K562 (cell line): Measurements from ENCODE around the gene ZNF155. TPM values are rescaled to one million over a fixed set of nuclear protein-coding genes. Genes with fewer than 3 reads are reported as not detected.

ENCODE experiments used
- ATAC-seq: fragments of 200-7000 bp; cut with Tn5 transposase; 3 replicates; pipeline ENCODE4 v1.9.1; 2020; ENCODE audit warnings: moderate library complexity
- BruUV-seq: library from RNA; stranded (reverse); fragments of 400-500 nt; replicated peaks from 2 replicates; lab custom pipeline; 2021; lab: Mats Ljungman, UMichigan
- CTCF ChIA-PET: fragments of 300-600 bp; formaldehyde crosslinking; extraction: SDS; loops from one replicate; lab custom pipeline; 2021; ENCODE audit warnings: low intra/inter-chr PET ratio; lab: Yijun Ruan, JAX
- POLR2A ChIA-PET: fragments of 300-600, 350-650 bp; sonication (Branson Sonifier 250); formaldehyde crosslinking; extraction: SDS; loops from one replicate; lab custom pipeline; 2021; ENCODE audit warnings: antibody characterized with exemption, inconsistent platforms; lab: Yijun Ruan, JAX
- DNase-seq, 4 experiments: peaks; one replicate each; pipeline versions ENCODE4 v3.0.0 to v3.0.0-alpha.2; 2011 to 2018; ENCODE audit warnings: low spot score in 3 of 4, mixed read lengths in 3 of 4; ENCODE audit errors: extremely low read depth in 1 of 4
- FAIRE-seq: peaks from 2 replicates; lab custom pipeline; 2011; peaks lifted over from hg19 to GRCh38; lab: Jason Lieb, UNC
- H2AFZ ChIP-seq: 2 replicates; pipeline ENCODE4 v1.6.0; 2011; ENCODE audit warnings: low read depth, low read length, control low read depth, inconsistent platforms
- H3K27ac ChIP-seq: fragments of 200-600 bp; 3 replicates; pipeline ENCODE4 v1.8.0; 2011; ENCODE audit warnings: low read depth, mild to moderate bottlenecking, control low read depth, inconsistent platforms, low read length, moderate library complexity, mixed read lengths; ENCODE audit errors: extremely low read depth
- H3K27me3 ChIP-seq, 2 experiments: fragments of 300-600 bp in 1 of 2; 2 replicates in 1 of 2; 3 replicates in 1 of 2; pipeline versions ENCODE4 v1.6.0 to v1.8.0; 2011; ENCODE audit warnings: inconsistent platforms in 2 of 2, low read length in 2 of 2, mild to moderate bottlenecking in 1 of 2, mixed read lengths in 1 of 2, moderate library complexity in 1 of 2; ENCODE audit not compliant: control insufficient read depth in 2 of 2, insufficient read depth in 2 of 2
- H3K36me3 ChIP-seq: fragments of 300-600 bp; 3 replicates; pipeline ENCODE4 v1.8.0; 2011; ENCODE audit warnings: mild to moderate bottlenecking, low read length, inconsistent platforms; ENCODE audit not compliant: control insufficient read depth, insufficient read depth
- H3K4me1 ChIP-seq, 2 experiments: fragments of 200-600 bp in 1 of 2; replicated peaks in 1 of 2; 2 replicates in 1 of 2; 3 replicates in 1 of 2; pipeline versions ENCODE4 v1.5.1 to v1.8.0; 2011; ENCODE audit warnings: inconsistent platforms in 2 of 2, low read length in 2 of 2, mild to moderate bottlenecking in 1 of 2, mixed read lengths in 1 of 2, moderate library complexity in 1 of 2; ENCODE audit not compliant: control insufficient read depth in 2 of 2, insufficient read depth in 2 of 2
- H3K4me2 ChIP-seq: 2 replicates; pipeline ENCODE4 v1.6.1; 2011; ENCODE audit warnings: low read length, control low read depth, inconsistent platforms, mixed read lengths; ENCODE audit not compliant: insufficient read depth
- H3K4me3 ChIP-seq: fragments of 200-600 bp; sonication (generic), shearing (Covaris generic); 2 replicates; pipeline ENCODE4 v1.5.1; 2016; ENCODE audit warnings: control low read depth, inconsistent platforms
- H3K79me2 ChIP-seq: fragments of 200-600 bp; 3 replicates; pipeline ENCODE4 v1.8.0; 2011; ENCODE audit warnings: low read length, inconsistent platforms; ENCODE audit not compliant: control insufficient read depth, insufficient read depth
- H3K9ac ChIP-seq, 2 experiments: 2 replicates each; pipeline versions ENCODE4 v1.6.0 to v1.6.1; 2011; ENCODE audit warnings: low read depth in 2 of 2, low read length in 2 of 2, control low read depth in 1 of 2, inconsistent platforms in 1 of 2, mild to moderate bottlenecking in 1 of 2, mixed read lengths in 1 of 2; ENCODE audit not compliant: insufficient read depth in 1 of 2
- H3K9me1 ChIP-seq: one replicate; pipeline ENCODE4 v1.6.0; 2011; ENCODE audit warnings: inconsistent platforms, mild to moderate bottlenecking, low read length, moderate library complexity; ENCODE audit not compliant: control insufficient read depth, insufficient read depth
- H3K9me3 ChIP-seq: replicated peaks from 2 replicates; pipeline ENCODE4 v1.5.1; 2011; ENCODE audit warnings: low read depth, low read length, inconsistent platforms; ENCODE audit not compliant: control insufficient read depth, insufficient read depth
- H4K20me1 ChIP-seq: replicated peaks from 2 replicates; pipeline ENCODE4 v1.6.1; 2011; ENCODE audit warnings: low read length, inconsistent platforms, mixed read lengths; ENCODE audit not compliant: control insufficient read depth, insufficient read depth
- CEBPB ChIP-seq: fragments of 450-650 bp; IDR thresholded peaks from 2 replicates; pipeline ENCODE4 v1.6.1; 2016; ENCODE audit warnings: missing genetic modification characterization, missing compliant biosample characterization
- EWSR1 ChIP-seq: fragments of 450-650 bp; IDR thresholded peaks from 2 replicates; pipeline ENCODE4 v1.6.1; 2018; ENCODE audit warnings: borderline replicate concordance, mild to moderate bottlenecking, low read depth, moderate library complexity; ENCODE audit not compliant: partially characterized antibody
- NBN ChIP-seq: fragments of 450-650 bp; IDR thresholded peaks from 2 replicates; pipeline ENCODE4 v1.6.1; 2016; ENCODE audit warnings: low read depth, mild to moderate bottlenecking
- SRSF3 ChIP-seq: fragments of 200-400 bp; formaldehyde crosslinking; IDR thresholded peaks from 2 replicates; pipeline ENCODE4 v1.6.1; 2016; ENCODE audit warnings: mild to moderate bottlenecking, low read length, moderate library complexity; ENCODE audit not compliant: insufficient read depth
- TAF1 ChIP-seq: IDR thresholded peaks from 2 replicates; pipeline ENCODE4 v1.6.1; 2011; ENCODE audit warnings: mild to moderate bottlenecking, low read length, moderate library complexity; ENCODE audit not compliant: insufficient read depth, control insufficient read depth, severe bottlenecking; ENCODE audit errors: extremely low read depth
- ZBTB7A ChIP-seq: IDR thresholded peaks from 2 replicates; pipeline ENCODE4 v1.6.1; 2011; ENCODE audit warnings: low read depth, mild to moderate bottlenecking, low read length, moderate library complexity, borderline replicate concordance; ENCODE audit not compliant: control insufficient read depth
- ZNF431 ChIP-seq: sonication (generic); formaldehyde crosslinking; IDR thresholded peaks from 2 replicates; pipeline ENCODE4 v1.8.0; 2022; ENCODE audit warnings: mild to moderate bottlenecking, missing genetic modification reagents
- WGBS: fragments of 100-300 bp; shearing (Covaris generic); methylation state at CpG from one replicate; pipeline ENCODE4 v1.1.6; 2016; ENCODE audit warnings: low coverage, mixed read lengths; ENCODE audit not compliant: insufficient coverage; ENCODE audit errors: missing lambda C conversion rate; 5-methylcytosine and 5-hydroxymethylcytosine counted together
- in situ Hi-C: fragments of 300-500 bp; cut with MboI; formaldehyde crosslinking; loops from 4 replicates; pipeline ENCODE4 v1.15.0; 2018; ENCODE audit warnings: inconsistent platforms, mixed read lengths
- intact Hi-C: fragments of 100-400 bp; cut with micrococcal nuclease; formaldehyde crosslinking; loops from 2 replicates; pipeline ENCODE4 v1.14.2; 2022
- polyA plus RNA-seq, 8 experiments: library from polyadenylated mRNA; depleted of rRNA in 4 of 8; stranded (reverse) in 5 of 8; unstranded in 3 of 8; fragments of >200 nt; fragmentation: Nextera tagmentation in 2 of 8; fragmentation: Illumina TruSeq in 1 of 8; extraction: Ambion mirVana in 2 of 8; extraction: Trizol in 1 of 8; gene quantifications; 2 replicates each; pipeline versions ENCODE4 v1.2.1 to v1.2.3, GENCODE V29; 2011 to 2014; ENCODE audit warnings: inconsistent platforms in 1 of 8, missing spikeins in 1 of 8
- total RNA-seq, 7 experiments: library from RNA; depleted of rRNA in 6 of 7; stranded (reverse); fragments of >200 nt in 6 of 7; fragmentation: Illumina TruSeq in 2 of 7; extraction: Trizol in 2 of 7; gene quantifications; 2 replicates each; pipeline versions ENCODE4 v1.2.1 to v1.2.3, GENCODE V29; 2011 to 2021; ENCODE audit warnings: low replicate concordance in 1 of 7

ZNF155 gene
- total and polyA plus RNA-seq, 9 of the 15 experiments (the other 6 are each of a cell fraction or from before 2014, with no cell fraction given): 0.09 to 0.76 (median 0.37) TPM

- WGBS: 13% methylated on average over 14 of the region's 15 CpGs
- peak; percentile 43 for ATAC-seq
- H3K36me3 ChIP-seq: 0 out of 3 replicates have a peak, but pooled peaks cover 1% of the 10 kb centered on the region
- no peaks in the 10 kb centered on the region for H3K27me3 ChIP-seq
- peaks cover 7% of the 10 kb centered on the region; the same call in 1 of the 3 replicates for H3K79me2 ChIP-seq
- CTCF ChIA-PET: no interaction called here
- H3K9ac ChIP-seq: peak overlapping the region; percentile 72 to 92
- BruUV-seq: no TSS peak
- H3K4me3 ChIP-seq: peak overlapping the region; percentile 60
- intact Hi-C loops (loop anchor here (10.0 kb wide), 1 partner anchor 111 kb away; the partner anchor contains the start of gene ZNF225), in situ Hi-C loops (no loop called here)
- no peaks in the 10 kb centered on the region for H4K20me1 ChIP-seq
- FAIRE-seq: no peak
- peaks cover 0 to 4% of the 10 kb centered on the region in 2 experiments; a peak in 2 of 5 replicates for H3K4me1 ChIP-seq
- TF ChIP-seq NBN: no peak
- peak; percentile 10; the same call in 1 of the 2 replicates for TF ChIP-seq CEBPB (tag)
- no peak for TF ChIP-seq TAF1
- 0 out of 2 replicates have a peak, but pooled peaks have one; percentile 13 for TF ChIP-seq ZBTB7A
- TF ChIP-seq SRSF3: no peak
- TF ChIP-seq EWSR1: no peak
- no peak for TF ChIP-seq ZNF431 (CRISPR knock-in tag)
- POLR2A ChIA-PET: interaction anchor here (0.9 kb wide), 1 partner anchor 301 kb away, joined by 3 read pairs; the partner anchor contains the start of gene ZNF235
- no peaks in the 10 kb centered on the region for H3K9me1 ChIP-seq
- peak overlapping the region; percentile 60; the same call in 1 of the 3 replicates for H3K27ac ChIP-seq
- peak overlapping the region; percentile 91 for H3K4me2 ChIP-seq
- peak overlapping the region; percentile 94 for H2AFZ ChIP-seq
- H3K9me3 ChIP-seq: no peaks in the 10 kb centered on the region; the same call in 1 of the 2 replicates
- DNase-seq: peak; percentile 13 to 18 (median 16)
These were observed 19.5 kb downstream of the ZNF155 start for GRCh38 chr19:44003461-44004009.
